Mesodermal cell (in vitro differentiated cells): ENCODE results near the gene PCLO.
"Not testable (repeated sequence)": the region's sequence is repeated elsewhere in the genome, so short reads cannot be mapped to it uniquely, and the experiment has no call there.

Source experiments
- H3K27ac ChIP-seq: 2 replicates; pipeline ENCODE4 v1.7.0; 2013; ENCODE audit warnings: mild to moderate bottlenecking, low read depth, low read length, moderate library complexity; ENCODE audit not compliant: severe bottlenecking
- H3K36me3 ChIP-seq: 2 replicates; pipeline ENCODE4 v1.7.1; 2013; ENCODE audit warnings: mild to moderate bottlenecking, low read length, moderate library complexity; ENCODE audit not compliant: control insufficient read depth, insufficient read depth
- H3K4me1 ChIP-seq: one replicate; pipeline ENCODE4 v1.7.1; 2013; ENCODE audit warnings: mild to moderate bottlenecking, low read length; ENCODE audit not compliant: insufficient read depth, control insufficient read depth, poor library complexity, severe bottlenecking
- H3K4me3 ChIP-seq: 2 replicates; pipeline ENCODE4 v1.7.0; 2013; ENCODE audit warnings: low read length, control low read depth, mild to moderate bottlenecking; ENCODE audit not compliant: insufficient read depth, poor library complexity, severe bottlenecking; ENCODE audit errors: extremely low read depth
- H3K9me3 ChIP-seq: 2 replicates; pipeline ENCODE4 v1.7.1; 2013; ENCODE audit warnings: mild to moderate bottlenecking, low read length, moderate library complexity; ENCODE audit not compliant: control insufficient read depth
- WGBS, 2 experiments: methylation state at CpG; one replicate each; pipeline ENCODE4 v1.1.5; 2013; ENCODE audit warnings: missing lambda C conversion rate in 2 of 2; ENCODE audit not compliant: insufficient coverage in 2 of 2; 5-methylcytosine and 5-hydroxymethylcytosine counted together

The PCLO gene

DNA sequence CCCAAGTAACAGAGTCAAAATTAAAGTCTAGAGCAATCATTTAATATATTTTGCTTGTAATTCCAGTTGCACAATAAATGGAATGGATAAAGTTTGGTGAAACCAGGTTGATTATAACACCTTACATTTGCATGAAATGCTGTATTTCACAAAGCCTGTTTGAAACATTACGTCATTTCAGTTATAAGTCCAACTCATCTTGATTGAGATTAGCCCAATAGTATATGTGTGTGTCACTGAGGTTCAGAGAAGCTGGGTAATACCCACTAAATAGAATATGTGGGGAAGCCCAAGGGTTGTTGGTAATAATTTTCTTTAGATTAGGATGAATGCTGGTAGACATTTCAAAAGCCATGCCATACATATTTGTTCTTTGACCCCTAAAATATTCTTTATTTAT is 456.3 kb downstream of the PCLO start:
- not testable (repeated sequence) for H3K9me3 ChIP-seq, H3K36me3 ChIP-seq, H3K4me1 ChIP-seq, H3K4me3 ChIP-seq, H3K27ac ChIP-seq
- no CpG with 5 or more reads among the region's 1 CpG for WGBS, 2 experiments

DNA sequence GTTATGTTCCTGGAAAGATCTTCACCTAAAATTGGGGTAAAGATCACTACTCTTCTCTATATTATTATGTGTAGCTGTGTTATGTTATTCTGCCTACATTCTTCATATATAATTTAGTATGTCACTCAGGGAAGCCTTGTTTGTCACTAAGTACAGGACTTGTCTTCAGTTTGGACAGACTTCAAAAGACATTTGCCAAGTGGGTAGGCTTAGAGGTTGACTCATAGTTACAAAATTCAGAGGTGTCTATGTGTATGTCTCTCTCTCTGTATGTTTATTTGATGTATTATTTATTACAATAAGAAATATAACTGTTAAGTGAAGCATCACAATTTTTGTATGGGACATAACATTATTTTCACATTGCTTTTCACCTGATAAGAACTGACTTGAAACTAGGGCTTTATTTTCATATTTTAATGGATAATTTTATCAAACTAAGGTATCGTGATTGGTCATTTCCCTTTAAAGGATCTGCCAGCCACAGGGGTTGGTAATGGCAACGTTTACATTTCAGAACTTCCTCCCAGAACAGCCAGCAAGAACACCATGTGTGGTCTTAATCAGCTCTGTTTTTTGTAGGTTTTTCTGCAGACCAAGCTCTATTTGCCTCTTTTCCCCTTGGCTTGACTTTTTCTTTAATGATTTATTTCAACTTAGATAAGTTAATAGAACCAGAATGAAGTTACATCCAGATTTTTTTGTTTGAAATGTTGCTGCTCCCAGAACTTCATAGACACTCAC is 457.0 kb downstream of the PCLO start:
- no peaks in the 10 kb centered on the region for H3K9me3 ChIP-seq
- WGBS, 2 experiments = 37% methylated on average over 2 of the region's 2 CpGs; no CpG with 5 or more reads in 1 of the 2 experiments
- no peaks in the 10 kb centered on the region for H3K4me1 ChIP-seq
- no peak overlapping the region for H3K27ac ChIP-seq
- no peak overlapping the region for H3K4me3 ChIP-seq
- H3K36me3 ChIP-seq = no peaks in the 10 kb centered on the region

DNA sequence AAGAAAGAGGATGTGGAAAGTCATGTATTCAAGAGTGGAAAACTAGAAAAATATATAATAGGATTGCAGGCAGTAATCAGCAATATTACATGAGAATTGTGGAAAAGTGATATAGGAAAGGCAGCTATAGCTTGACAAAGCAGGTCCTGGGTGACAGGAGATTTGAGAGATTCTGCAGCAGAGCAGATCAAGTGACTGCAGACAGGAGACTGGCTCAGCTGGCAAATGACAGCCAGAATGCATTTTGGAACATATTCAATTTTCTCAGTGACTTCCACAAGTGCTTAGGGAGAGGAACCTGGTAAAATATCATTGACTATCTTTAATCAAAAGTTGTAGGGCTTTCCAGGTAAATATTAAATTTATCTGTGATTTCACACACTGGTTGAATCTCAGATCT is 458.6 kb downstream of the PCLO start:
- H3K36me3 ChIP-seq = no peaks in the 10 kb centered on the region
- no peaks in the 10 kb centered on the region for H3K9me3 ChIP-seq
- no peak overlapping the region for H3K4me3 ChIP-seq
- no peaks in the 10 kb centered on the region for H3K4me1 ChIP-seq
- H3K27ac ChIP-seq = no peak overlapping the region
